GM12878 (cell line): ENCODE measurements around the gene FBRSL1. TPM values are rescaled to one million over a fixed set of nuclear protein-coding genes. Genes with fewer than 3 reads are reported as not detected.

Experiments
- ATAC-seq: fragments of 200-7000 bp; cut with Tn5 transposase; 3 replicates; pipeline ENCODE4 v1.9.1; 2020; ENCODE audit warnings: mild to moderate bottlenecking, moderate library complexity
- BruUV-seq: library from RNA; stranded (reverse); fragments of 400-500 nt; replicated peaks from 2 replicates; lab custom pipeline; 2021; lab: Mats Ljungman, UMichigan
- CTCF ChIA-PET: fragments of 300-600 bp; sonication (Branson Sonifier 250); formaldehyde crosslinking; extraction: SDS; loops from one replicate; lab custom pipeline; 2021; ENCODE audit warnings: inconsistent platforms; lab: Yijun Ruan, JAX
- POLR2A ChIA-PET: fragments of 350-600 bp; formaldehyde crosslinking; extraction: SDS; loops from one replicate; lab custom pipeline; 2021; ENCODE audit warnings: inconsistent platforms; lab: Charles Lee
- RAD21 ChIA-PET: fragments of 300-600 bp; sonication (Branson Sonifier 250); formaldehyde crosslinking; loops from one replicate; lab custom pipeline; 2023; ENCODE audit warnings: antibody characterized with exemption; ENCODE audit not compliant: unreplicated experiment; lab: Charles Lee
- SMC1A ChIA-PET: fragments of 300-600 bp; sonication (Branson Sonifier 250); formaldehyde crosslinking; loops from one replicate; lab custom pipeline; 2023; ENCODE audit not compliant: unreplicated experiment, uncharacterized antibody; lab: Charles Lee
- DNase-seq: peaks from one replicate; pipeline ENCODE4 v3.0.0-alpha.2; 2011; ENCODE audit warnings: low read depth, low spot score
- FAIRE-seq: peaks from 3 replicates; lab custom pipeline; 2011; peaks lifted over from hg19 to GRCh38; lab: Jason Lieb, UNC
- H2AFZ ChIP-seq: 2 replicates; pipeline ENCODE4 v1.6.0; 2011; ENCODE audit warnings: low read depth, low read length, control low read depth; ENCODE audit not compliant: control insufficient read depth
- H3K27ac ChIP-seq: 2 replicates; pipeline ENCODE4 v1.5.1; 2011; ENCODE audit warnings: control low read depth; ENCODE audit not compliant: control insufficient read depth, insufficient read depth
- H3K27me3 ChIP-seq, 2 experiments: replicated peaks in 1 of 2; 2 replicates each; pipeline versions ENCODE4 v1.6.0 to v1.6.1; 2011; ENCODE audit warnings: low read length in 1 of 2; ENCODE audit not compliant: control insufficient read depth in 2 of 2, insufficient read depth in 2 of 2
- H3K36me3 ChIP-seq, 2 experiments: 2 replicates each; pipeline ENCODE4 v1.5.1; 2011; ENCODE audit warnings: low read length in 1 of 2; ENCODE audit not compliant: control insufficient read depth in 2 of 2, insufficient read depth in 2 of 2
- H3K4me1 ChIP-seq: 2 replicates; pipeline ENCODE4 v1.6.1; 2011; ENCODE audit warnings: mild to moderate bottlenecking, low read length, moderate library complexity, mixed read lengths; ENCODE audit not compliant: control insufficient read depth, insufficient read depth
- H3K4me2 ChIP-seq: 2 replicates; pipeline ENCODE4 v1.6.0; 2011; ENCODE audit warnings: control low read depth; ENCODE audit not compliant: control insufficient read depth, insufficient read depth
- H3K4me3 ChIP-seq: fragments of 200-600 bp; sonication (generic); 2 replicates; pipeline ENCODE4 v1.5.1; 2016
- H3K79me2 ChIP-seq: 2 replicates; pipeline ENCODE4 v1.6.0; 2011; ENCODE audit warnings: low read length; ENCODE audit not compliant: control insufficient read depth, insufficient read depth
- H3K9ac ChIP-seq: 2 replicates; pipeline ENCODE4 v1.8.0; 2011; ENCODE audit warnings: low read length, control low read depth, mixed read lengths; ENCODE audit not compliant: control insufficient read depth, insufficient read depth
- H3K9me3 ChIP-seq: replicated peaks from 3 replicates; pipeline ENCODE4 v1.5.1; 2011; ENCODE audit warnings: mild to moderate bottlenecking, low read length; ENCODE audit not compliant: control insufficient read depth, insufficient read depth
- H4K20me1 ChIP-seq: 2 replicates; pipeline ENCODE4 v1.6.0; 2011; ENCODE audit not compliant: control insufficient read depth, insufficient read depth
- CHD4 ChIP-seq: fragments of 200-600 bp; sonication (generic); IDR thresholded peaks from 2 replicates; pipeline ENCODE4 v1.6.1; 2016; ENCODE audit warnings: mild to moderate bottlenecking
- E4F1 ChIP-seq: fragments of 450-650 bp; IDR thresholded peaks from 2 replicates; pipeline ENCODE4 v1.6.1; 2018; ENCODE audit warnings: borderline replicate concordance, mild to moderate bottlenecking; ENCODE audit not compliant: partially characterized antibody
- MYC ChIP-seq: IDR thresholded peaks from 2 replicates; pipeline ENCODE4 v1.6.1; 2011; ENCODE audit warnings: mild to moderate bottlenecking, low read length, moderate library complexity, inconsistent platforms; ENCODE audit not compliant: insufficient read depth, insufficient replicate concordance, insufficient read length, severe bottlenecking
- NR2F1 ChIP-seq: fragments of 450-650 bp; conservative IDR thresholded peaks from 2 replicates; pipeline ENCODE4 v1.6.1; 2017; ENCODE audit warnings: mild to moderate bottlenecking
- ZBTB11 ChIP-seq: fragments of 450-650 bp; formaldehyde crosslinking; IDR thresholded peaks from 2 replicates; pipeline ENCODE4 v1.5.0; 2022; ENCODE audit warnings: mild to moderate bottlenecking, missing genetic modification characterization
- WGBS: methylation state at CpG from one replicate; pipeline ENCODE4 v1.1.6; 2016; ENCODE audit warnings: low lambda C conversion rate; ENCODE audit not compliant: insufficient replicate concordance, insufficient coverage; ENCODE audit errors: missing lambda C conversion rate; 5-methylcytosine and 5-hydroxymethylcytosine counted together
- in situ Hi-C: fragments of 300-500 bp; cut with MboI; formaldehyde crosslinking; loops from 9 replicates; pipeline ENCODE4 v1.14.3; 2018; ENCODE audit warnings: mixed read lengths
- intact Hi-C: fragments of 100-400 bp; cut with micrococcal nuclease; formaldehyde crosslinking; loops from one replicate; pipeline ENCODE4 v1.14.2; 2022; ENCODE audit not compliant: unreplicated experiment
- polyA plus RNA-seq, 11 experiments: library from polyadenylated mRNA; depleted of rRNA in 4 of 11; unstranded in 6 of 11; stranded (reverse) in 5 of 11; fragments of >200 nt; fragmentation: Nextera tagmentation in 4 of 11; fragmentation: Illumina TruSeq in 1 of 11; extraction: Ambion mirVana in 4 of 11; extraction: Trizol in 1 of 11; gene quantifications; 1 replicate in 1 of 11; 2 replicates in 10 of 11; pipeline versions ENCODE4 v1.2.1 to v1.2.3, GENCODE V29; 2011 to 2016; ENCODE audit warnings: inconsistent platforms in 2 of 11, missing spikeins in 2 of 11, low read depth in 1 of 11
- total RNA-seq, 4 experiments: library from RNA; depleted of rRNA in 3 of 4; stranded (reverse); fragments of >200 nt in 3 of 4; fragmentation: Illumina TruSeq in 1 of 4; extraction: Trizol in 1 of 4; gene quantifications; 2 replicates each; pipeline versions ENCODE4 v1.2.1 to v1.2.3, GENCODE V29; 2013 to 2021
- TF ChIP-seq, protein P1 (sequence below): fragments of 450-650 bp; IDR thresholded peaks from 2 replicates; pipeline ENCODE4 v1.6.1; 2017; ENCODE audit warnings: mild to moderate bottlenecking, moderate library complexity
- TF ChIP-seq, protein P2 (sequence below): IDR thresholded peaks from 2 replicates; pipeline ENCODE4 v1.6.1; 2012; ENCODE audit warnings: improper control_type of control experiment, low read depth, low read length; ENCODE audit not compliant: insufficient replicate concordance

FBRSL1 gene
- total and polyA plus RNA-seq, 10 of the 15 experiments (the other 5 are each of a cell fraction or from before 2014, with no cell fraction given) = 0.19 to 55.1 (median 4.1) TPM

- intact Hi-C loops = no loop called here
- H3K4me1 ChIP-seq = peaks cover 45% of the 10 kb centered on the region
- H3K9me3 ChIP-seq = no peaks in the 10 kb centered on the region
- WGBS = 58% methylated on average over 12 of the region's 14 CpGs
- in situ Hi-C loops = no loop called here
- POLR2A ChIA-PET = interaction anchor here (1.2 kb wide), 1 partner anchor 12 kb away, joined by 4 read pairs; no protein-coding TSS in a partner anchor
- peak overlapping the region; percentile 59 for H3K9ac ChIP-seq
- H2AFZ ChIP-seq = no peak overlapping the region
- no peak overlapping the region for H3K27ac ChIP-seq
- no peaks in the 10 kb centered on the region; a peak in 1 of 4 replicates for H3K36me3 ChIP-seq
- ATAC-seq = no peak
- no peak for DNase-seq
- H3K4me2 ChIP-seq = peak overlapping the region; percentile 93
- SMC1A ChIA-PET = no interaction called here
- RAD21 ChIA-PET = no interaction called here
- H3K27me3 ChIP-seq = no peaks in the 10 kb centered on the region
- CTCF ChIA-PET = interaction anchor here (0.9 kb wide), 1 partner anchor 12 kb away, joined by 3 read pairs; no protein-coding TSS in a partner anchor
- H3K79me2 ChIP-seq = peaks cover 51% of the 10 kb centered on the region
- peak overlapping the region; percentile 75 for H3K4me3 ChIP-seq
- TSS peak; percentile 70 for BruUV-seq
- FAIRE-seq = no peak
- H4K20me1 ChIP-seq = no peaks in the 10 kb centered on the region
- TF ChIP-seq NR2F1 (no peak), CHD4 (no peak), MYC (no peak), E4F1 (no peak), ZBTB11 (no peak)
- TF ChIP-seq, protein P1, sequence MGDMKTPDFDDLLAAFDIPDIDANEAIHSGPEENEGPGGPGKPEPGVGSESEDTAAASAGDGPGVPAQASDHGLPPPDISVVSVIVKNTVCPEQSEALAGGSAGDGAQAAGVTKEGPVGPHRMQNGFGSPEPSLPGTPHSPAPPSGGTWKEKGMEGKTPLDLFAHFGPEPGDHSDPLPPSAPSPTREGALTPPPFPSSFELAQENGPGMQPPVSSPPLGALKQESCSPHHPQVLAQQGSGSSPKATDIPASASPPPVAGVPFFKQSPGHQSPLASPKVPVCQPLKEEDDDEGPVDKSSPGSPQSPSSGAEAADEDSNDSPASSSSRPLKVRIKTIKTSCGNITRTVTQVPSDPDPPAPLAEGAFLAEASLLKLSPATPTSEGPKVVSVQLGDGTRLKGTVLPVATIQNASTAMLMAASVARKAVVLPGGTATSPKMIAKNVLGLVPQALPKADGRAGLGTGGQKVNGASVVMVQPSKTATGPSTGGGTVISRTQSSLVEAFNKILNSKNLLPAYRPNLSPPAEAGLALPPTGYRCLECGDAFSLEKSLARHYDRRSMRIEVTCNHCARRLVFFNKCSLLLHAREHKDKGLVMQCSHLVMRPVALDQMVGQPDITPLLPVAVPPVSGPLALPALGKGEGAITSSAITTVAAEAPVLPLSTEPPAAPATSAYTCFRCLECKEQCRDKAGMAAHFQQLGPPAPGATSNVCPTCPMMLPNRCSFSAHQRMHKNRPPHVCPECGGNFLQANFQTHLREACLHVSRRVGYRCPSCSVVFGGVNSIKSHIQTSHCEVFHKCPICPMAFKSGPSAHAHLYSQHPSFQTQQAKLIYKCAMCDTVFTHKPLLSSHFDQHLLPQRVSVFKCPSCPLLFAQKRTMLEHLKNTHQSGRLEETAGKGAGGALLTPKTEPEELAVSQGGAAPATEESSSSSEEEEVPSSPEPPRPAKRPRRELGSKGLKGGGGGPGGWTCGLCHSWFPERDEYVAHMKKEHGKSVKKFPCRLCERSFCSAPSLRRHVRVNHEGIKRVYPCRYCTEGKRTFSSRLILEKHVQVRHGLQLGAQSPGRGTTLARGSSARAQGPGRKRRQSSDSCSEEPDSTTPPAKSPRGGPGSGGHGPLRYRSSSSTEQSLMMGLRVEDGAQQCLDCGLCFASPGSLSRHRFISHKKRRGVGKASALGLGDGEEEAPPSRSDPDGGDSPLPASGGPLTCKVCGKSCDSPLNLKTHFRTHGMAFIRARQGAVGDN = no peak
- TF ChIP-seq, protein P2, sequence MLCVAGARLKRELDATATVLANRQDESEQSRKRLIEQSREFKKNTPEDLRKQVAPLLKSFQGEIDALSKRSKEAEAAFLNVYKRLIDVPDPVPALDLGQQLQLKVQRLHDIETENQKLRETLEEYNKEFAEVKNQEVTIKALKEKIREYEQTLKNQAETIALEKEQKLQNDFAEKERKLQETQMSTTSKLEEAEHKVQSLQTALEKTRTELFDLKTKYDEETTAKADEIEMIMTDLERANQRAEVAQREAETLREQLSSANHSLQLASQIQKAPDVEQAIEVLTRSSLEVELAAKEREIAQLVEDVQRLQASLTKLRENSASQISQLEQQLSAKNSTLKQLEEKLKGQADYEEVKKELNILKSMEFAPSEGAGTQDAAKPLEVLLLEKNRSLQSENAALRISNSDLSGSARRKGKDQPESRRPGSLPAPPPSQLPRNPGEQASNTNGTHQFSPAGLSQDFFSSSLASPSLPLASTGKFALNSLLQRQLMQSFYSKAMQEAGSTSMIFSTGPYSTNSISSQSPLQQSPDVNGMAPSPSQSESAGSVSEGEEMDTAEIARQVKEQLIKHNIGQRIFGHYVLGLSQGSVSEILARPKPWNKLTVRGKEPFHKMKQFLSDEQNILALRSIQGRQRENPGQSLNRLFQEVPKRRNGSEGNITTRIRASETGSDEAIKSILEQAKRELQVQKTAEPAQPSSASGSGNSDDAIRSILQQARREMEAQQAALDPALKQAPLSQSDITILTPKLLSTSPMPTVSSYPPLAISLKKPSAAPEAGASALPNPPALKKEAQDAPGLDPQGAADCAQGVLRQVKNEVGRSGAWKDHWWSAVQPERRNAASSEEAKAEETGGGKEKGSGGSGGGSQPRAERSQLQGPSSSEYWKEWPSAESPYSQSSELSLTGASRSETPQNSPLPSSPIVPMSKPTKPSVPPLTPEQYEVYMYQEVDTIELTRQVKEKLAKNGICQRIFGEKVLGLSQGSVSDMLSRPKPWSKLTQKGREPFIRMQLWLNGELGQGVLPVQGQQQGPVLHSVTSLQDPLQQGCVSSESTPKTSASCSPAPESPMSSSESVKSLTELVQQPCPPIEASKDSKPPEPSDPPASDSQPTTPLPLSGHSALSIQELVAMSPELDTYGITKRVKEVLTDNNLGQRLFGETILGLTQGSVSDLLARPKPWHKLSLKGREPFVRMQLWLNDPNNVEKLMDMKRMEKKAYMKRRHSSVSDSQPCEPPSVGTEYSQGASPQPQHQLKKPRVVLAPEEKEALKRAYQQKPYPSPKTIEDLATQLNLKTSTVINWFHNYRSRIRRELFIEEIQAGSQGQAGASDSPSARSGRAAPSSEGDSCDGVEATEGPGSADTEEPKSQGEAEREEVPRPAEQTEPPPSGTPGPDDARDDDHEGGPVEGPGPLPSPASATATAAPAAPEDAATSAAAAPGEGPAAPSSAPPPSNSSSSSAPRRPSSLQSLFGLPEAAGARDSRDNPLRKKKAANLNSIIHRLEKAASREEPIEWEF = no peak
These were observed 1.2 kb downstream of the FBRSL1 start for GRCh38 chr12:132491138-132491663.
